ENCODE data around the gene PPA2. TPM values are rescaled to one million over a fixed set of nuclear protein-coding genes. Genes with fewer than 3 reads are reported as not detected.

The PPA2 gene
- total RNA-seq: 10 to 100 TPM; 59.3 to 68.1 TPM

GRCh38 chr4:105473324-105474098 is at the start of gene PPA2:
Gene PPA2 (minus strand): TSS chr4:105474062. CDS start chr4:105474050, 12 bp downstream.
- ATAC-seq (replicated peaks): peak; percentile 77
- Mint-ChIP-seq H3K27me3 (no peaks in the 10 kb centered on the region), H3K9me3 (no peaks in the 10 kb centered on the region), H3K27ac (peak within 1 kb of the TSS; percentile 97), H3K4me1 (peaks cover 12% of the 10 kb centered on the region), H3K4me3 (peak within 1 kb of the TSS; percentile 91), H3K36me3 (ENCODE audit: low read depth) (peaks cover 49% of the 10 kb centered on the region)

- no peak overlapping the region for H3K4me3 Mint-ChIP-seq
- peaks cover 11% of the 10 kb centered on the region for H3K27me3 Mint-ChIP-seq
- no peaks in the 10 kb centered on the region for H3K4me1 Mint-ChIP-seq
- no peak for ATAC-seq (replicated peaks)
- H3K9me3 Mint-ChIP-seq: peaks cover under 1% of the 10 kb centered on the region
- no peak overlapping the region for H3K27ac Mint-ChIP-seq
- no peaks in the 10 kb centered on the region for H3K36me3 Mint-ChIP-seq (ENCODE audit: low read depth)
These were observed 47.2 kb upstream of the PPA2 start for GRCh38 chr4:105520819-105521790.

- no peak for ATAC-seq (replicated peaks)
- no peaks in the 10 kb centered on the region for H3K36me3 Mint-ChIP-seq (ENCODE audit: low read depth)
- H3K9me3 Mint-ChIP-seq: peaks cover 7% of the 10 kb centered on the region
- no peak overlapping the region for H3K27ac Mint-ChIP-seq
- no peaks in the 10 kb centered on the region for H3K4me1 Mint-ChIP-seq
- no peak overlapping the region for H3K4me3 Mint-ChIP-seq
- peaks cover 8% of the 10 kb centered on the region for H3K27me3 Mint-ChIP-seq
These were observed 36.4 kb upstream of the PPA2 start for GRCh38 chr4:105510245-105510644.

- Mint-ChIP-seq H3K27me3 (peaks cover 6% of the 10 kb centered on the region), H3K36me3 (ENCODE audit: low read depth) (no peaks in the 10 kb centered on the region), H3K27ac (no peak overlapping the region), H3K4me3 (no peak overlapping the region), H3K4me1 (no peaks in the 10 kb centered on the region), H3K9me3 (peaks cover 7% of the 10 kb centered on the region)
- no peak for ATAC-seq (replicated peaks)
These were observed 35.9 kb upstream of the PPA2 start for GRCh38 chr4:105509714-105510113.

GRCh38 chr4:105509291-105509690 is 35.4 kb upstream of the PPA2 start:
- Mint-ChIP-seq H3K27me3 (peaks cover 6% of the 10 kb centered on the region), H3K4me1 (no peaks in the 10 kb centered on the region), H3K9me3 (peaks cover 7% of the 10 kb centered on the region), H3K27ac (no peak overlapping the region), H3K4me3 (no peak overlapping the region), H3K36me3 (ENCODE audit: low read depth) (no peaks in the 10 kb centered on the region)
- ATAC-seq (replicated peaks): no peak

- Mint-ChIP-seq H3K27ac (no peak overlapping the region), H3K36me3 (ENCODE audit: low read depth) (no peaks in the 10 kb centered on the region), H3K27me3 (no peaks in the 10 kb centered on the region), H3K9me3 (no peaks in the 10 kb centered on the region), H3K4me1 (no peaks in the 10 kb centered on the region), H3K4me3 (no peak overlapping the region)
- ATAC-seq (replicated peaks): no peak
These were observed 30.9 kb upstream of the PPA2 start for GRCh38 chr4:105504744-105505143.

- Mint-ChIP-seq H3K27ac (no peak overlapping the region), H3K4me3 (no peak overlapping the region), H3K27me3 (no peaks in the 10 kb centered on the region), H3K36me3 (ENCODE audit: low read depth) (no peaks in the 10 kb centered on the region), H3K9me3 (no peaks in the 10 kb centered on the region), H3K4me1 (no peaks in the 10 kb centered on the region)
- ATAC-seq (replicated peaks): no peak
These were observed 29.6 kb upstream of the PPA2 start for GRCh38 chr4:105503484-105503883.

- H3K27ac Mint-ChIP-seq: no peak overlapping the region
- H3K9me3 Mint-ChIP-seq: no peaks in the 10 kb centered on the region
- H3K27me3 Mint-ChIP-seq: peaks cover 23% of the 10 kb centered on the region
- H3K36me3 Mint-ChIP-seq (ENCODE audit: low read depth): no peaks in the 10 kb centered on the region
- no peak overlapping the region for H3K4me3 Mint-ChIP-seq
- H3K4me1 Mint-ChIP-seq: no peaks in the 10 kb centered on the region
- no peak for ATAC-seq (replicated peaks)
These were observed 23.0 kb upstream of the PPA2 start for GRCh38 chr4:105496899-105497298.

- Mint-ChIP-seq H3K27ac (no peak overlapping the region), H3K4me3 (no peak overlapping the region), H3K9me3 (no peaks in the 10 kb centered on the region)
These were observed 21.8 kb upstream of the PPA2 start for GRCh38 chr4:105495667-105496066.

GRCh38 chr4:105490523-105490922 is 16.7 kb upstream of the PPA2 start:
- Mint-ChIP-seq H3K9me3 (no peaks in the 10 kb centered on the region), H3K4me3 (no peak overlapping the region), H3K27me3 (peaks cover 16% of the 10 kb centered on the region), H3K4me1 (no peaks in the 10 kb centered on the region), H3K27ac (no peak overlapping the region), H3K36me3 (ENCODE audit: low read depth) (no peaks in the 10 kb centered on the region)
- no peak for ATAC-seq (replicated peaks)

More at GRCh38 chr4:105495667-105496066, 21.8 kb upstream of the PPA2 start:
- Mint-ChIP-seq H3K27me3 (peaks cover 23% of the 10 kb centered on the region), H3K4me1 (no peaks in the 10 kb centered on the region), H3K36me3 (ENCODE audit: low read depth) (no peaks in the 10 kb centered on the region)
- no peak for ATAC-seq (replicated peaks)

- peaks cover 11% of the 10 kb centered on the region for H3K27me3 Mint-ChIP-seq
- no peak overlapping the region for H3K4me3 Mint-ChIP-seq
- no peak for ATAC-seq (replicated peaks)
- H3K9me3 Mint-ChIP-seq: no peaks in the 10 kb centered on the region
- H3K36me3 Mint-ChIP-seq (ENCODE audit: low read depth): no peaks in the 10 kb centered on the region
- H3K4me1 Mint-ChIP-seq: no peaks in the 10 kb centered on the region
- no peak overlapping the region for H3K27ac Mint-ChIP-seq
These were observed 10.0 kb upstream of the PPA2 start for GRCh38 chr4:105483840-105484239.

GRCh38 chr4:105474099-105474518 is 247 bp upstream of the PPA2 start:
- Mint-ChIP-seq H3K27me3 (no peaks in the 10 kb centered on the region), H3K4me3 (peak overlapping the region; percentile 91), H3K9me3 (no peaks in the 10 kb centered on the region), H3K4me1 (peaks cover 7% of the 10 kb centered on the region), H3K36me3 (ENCODE audit: low read depth) (peaks cover 46% of the 10 kb centered on the region), H3K27ac (peak overlapping the region; percentile 97)
- ATAC-seq (replicated peaks): peak; percentile 0

- Mint-ChIP-seq H3K27me3 (no peaks in the 10 kb centered on the region), H3K9me3 (no peaks in the 10 kb centered on the region), H3K27ac (peak overlapping the region; percentile 97), H3K4me3 (peak overlapping the region; percentile 91), H3K4me1 (peaks cover 12% of the 10 kb centered on the region), H3K36me3 (ENCODE audit: low read depth) (peaks cover 49% of the 10 kb centered on the region)
- ATAC-seq (replicated peaks): peak; percentile 71
These were observed 965 bp downstream of the PPA2 start for GRCh38 chr4:105472871-105473323.

- peak overlapping the region; percentile 97 for H3K27ac Mint-ChIP-seq
- peaks cover 19% of the 10 kb centered on the region for H3K4me1 Mint-ChIP-seq
- H3K36me3 Mint-ChIP-seq (ENCODE audit: low read depth): peaks cover 60% of the 10 kb centered on the region
- H3K4me3 Mint-ChIP-seq: peak overlapping the region; percentile 91
- no peaks in the 10 kb centered on the region for H3K27me3 Mint-ChIP-seq
- H3K9me3 Mint-ChIP-seq: no peaks in the 10 kb centered on the region
- ATAC-seq (replicated peaks): peak; percentile 43
These were observed 2.2 kb downstream of the PPA2 start for GRCh38 chr4:105471566-105472176.
